Common myeloid progenitor, CD34-positive (primary cell): ENCODE data around the gene DBNL.
A peak's percentile ranks its signal among the peaks of the same experiment; 100 is the strongest.

ENCODE experiments used
- CTCF ChIA-PET: fragments of 350-600 bp; sonication (Branson Sonifier 250); formaldehyde crosslinking; loops from one replicate; lab custom pipeline; 2021; ENCODE audit warnings: antibody characterized with exemption; lab: Charles Lee
- POLR2A ChIA-PET: fragments of 350-600 bp; sonication (Branson Sonifier 250); formaldehyde crosslinking; loops from one replicate; lab custom pipeline; 2021; ENCODE audit warnings: antibody characterized with exemption; lab: Charles Lee
- DNase-seq, 3 donors: peaks; one replicate each; pipeline versions ENCODE4 v3.0.0 to v3.0.0-alpha.2; 2013
- H3K27ac ChIP-seq, 2 experiments: 1 replicate in 1 of 2; 2 replicates in 1 of 2; pipeline ENCODE4 v1.7.0; 2013; ENCODE audit warnings: inconsistent platforms in 2 of 2, low read length in 2 of 2, mild to moderate bottlenecking in 2 of 2, low read depth in 1 of 2, moderate library complexity in 1 of 2; ENCODE audit not compliant: severe bottlenecking in 2 of 2, insufficient read depth in 1 of 2, poor library complexity in 1 of 2
- H3K27me3 ChIP-seq, 5 experiments: replicated peaks in 2 of 5; 1 replicate in 3 of 5; 2 replicates in 2 of 5; pipeline versions ENCODE4 v1.6.1 to v1.7.0; 2013; ENCODE audit warnings: low read length in 4 of 5, mild to moderate bottlenecking in 2 of 5, moderate library complexity in 2 of 5, inconsistent platforms in 1 of 5; ENCODE audit not compliant: insufficient read depth in 5 of 5, control insufficient read depth in 4 of 5
- H3K36me3 ChIP-seq, 4 experiments: 1 replicate in 2 of 4; 2 replicates in 2 of 4; pipeline versions ENCODE4 v1.6.1 to v1.7.0; 2013; ENCODE audit warnings: low read length in 3 of 4, control low read depth in 1 of 4, mild to moderate bottlenecking in 1 of 4; ENCODE audit not compliant: control insufficient read depth in 4 of 4, insufficient read depth in 4 of 4
- H3K4me1 ChIP-seq, 4 experiments: 1 replicate in 3 of 4; 2 replicates in 1 of 4; pipeline versions ENCODE4 v1.6.1 to v1.7.1; 2013; ENCODE audit warnings: low read length in 3 of 4, mild to moderate bottlenecking in 3 of 4, control low read depth in 1 of 4, inconsistent platforms in 1 of 4, moderate library complexity in 1 of 4; ENCODE audit not compliant: control insufficient read depth in 4 of 4, insufficient read depth in 4 of 4; ENCODE audit errors: control extremely low read depth in 1 of 4
- H3K4me3 ChIP-seq, 7 experiments: 1 replicate in 4 of 7; 2 replicates in 3 of 7; pipeline versions ENCODE4 v1.5.1 to v1.7.0; 2013; ENCODE audit warnings: mild to moderate bottlenecking in 7 of 7, low read length in 6 of 7, moderate library complexity in 6 of 7, inconsistent platforms in 2 of 7, low read depth in 2 of 7, control low read depth in 1 of 7; ENCODE audit not compliant: insufficient read depth in 4 of 7, control insufficient read depth in 1 of 7; ENCODE audit errors: extremely low read depth in 1 of 7
- H3K9me3 ChIP-seq, 5 experiments: 1 replicate in 4 of 5; 2 replicates in 1 of 5; pipeline versions ENCODE4 v1.6.1 to v1.7.1; 2013; ENCODE audit warnings: low read length in 4 of 5, mild to moderate bottlenecking in 2 of 5, inconsistent platforms in 1 of 5, low read depth in 1 of 5, moderate library complexity in 1 of 5; ENCODE audit not compliant: control insufficient read depth in 4 of 5, insufficient read depth in 2 of 5; ENCODE audit errors: control extremely low read depth in 1 of 5
- WGBS: methylation state at CpG from one replicate; pipeline ENCODE4 v1.1.5; 2013; ENCODE audit not compliant: insufficient coverage; 5-methylcytosine and 5-hydroxymethylcytosine counted together

The DBNL gene

GRCh38 chr7:44062903-44063295, 18.4 kb downstream of the DBNL start:
- Histone ChIP-seq H3K4me3 (no peak overlapping the region), H3K9me3 (no peaks in the 10 kb centered on the region), H3K36me3 (peaks cover 5 to 48% (median 43%) of the 10 kb centered on the region in 4 experiments), H3K4me1 (peaks cover 0 to 16% (median 11%) of the 10 kb centered on the region in 4 experiments), H3K27me3 (peaks cover 0 to 13% (median 8%) of the 10 kb centered on the region in 5 experiments), H3K27ac (no peak overlapping the region)
- ChIA-PET POLR2A (no interaction called here), CTCF (interaction anchor here (1.5 to 2.4 kb wide), 3 partner anchors 10 to 15 kb away, joined by 5 to 11 read pairs (median 7); no protein-coding TSS in a partner anchor)
- 94% methylated on average over 2 of the region's 3 CpGs for WGBS
- DNase-seq = no peak

- 95% methylated on average over 4 of the region's 10 CpGs for WGBS
- ChIA-PET CTCF (interaction anchor here (0.7 to 1.5 kb wide), 3 partner anchors 9 to 21 kb away, joined by 3 to 7 read pairs (median 3); no protein-coding TSS in a partner anchor), POLR2A (no interaction called here)
- Histone ChIP-seq H3K4me1 (peaks cover 0 to 16% (median 11%) of the 10 kb centered on the region in 4 experiments), H3K4me3 (no peak overlapping the region), H3K9me3 (no peaks in the 10 kb centered on the region), H3K36me3 (peaks cover 5 to 42% (median 36%) of the 10 kb centered on the region in 4 experiments), H3K27ac (no peak overlapping the region), H3K27me3 (peaks cover 0 to 13% (median 8%) of the 10 kb centered on the region in 5 experiments)
- DNase-seq = no peak
Observed at GRCh38 chr7:44063547-44063893, 19.0 kb downstream of the DBNL start.

GRCh38 chr7:44063894-44064651, 19.6 kb downstream of the DBNL start:
- ChIA-PET CTCF (interaction anchor here (0.7 to 1.6 kb wide), 4 partner anchors 9 to 21 kb away, joined by 3 to 7 read pairs (median 4); no protein-coding TSS in a partner anchor), POLR2A (no interaction called here)
- 81% methylated on average over 15 of the region's 16 CpGs for WGBS
- H3K36me3 ChIP-seq = peaks cover 5 to 36% (median 31%) of the 10 kb centered on the region in 4 experiments
- no peak for DNase-seq
- H3K4me1 ChIP-seq = peaks cover 0 to 16% (median 11%) of the 10 kb centered on the region in 4 experiments
- no peak overlapping the region for H3K27ac ChIP-seq
- H3K27me3 ChIP-seq = peaks cover 0 to 13% (median 8%) of the 10 kb centered on the region in 5 experiments
- H3K9me3 ChIP-seq = no peaks in the 10 kb centered on the region
- H3K4me3 ChIP-seq = no peak overlapping the region

GRCh38 chr7:44064791-44065430, 20.4 kb downstream of the DBNL start:
- 58% methylated on average over 31 of the region's 33 CpGs for WGBS
- POLR2A ChIA-PET = no interaction called here

GRCh38 chr7:44065431-44066110, 21.1 kb downstream of the DBNL start, which contains the start of gene PGAM2:
Gene PGAM2, minus strand, starts transcription at chr7:44065567. Its CDS starts 38 bp downstream, at chr7:44065529.
- Histone ChIP-seq H3K4me1 (peaks cover 0 to 16% (median 11%) of the 10 kb centered on the region in 4 experiments), H3K27ac (no peak within 1 kb of the TSS), H3K36me3 (peaks cover 4 to 21% (median 17%) of the 10 kb centered on the region in 4 experiments), H3K4me3 (no peak within 1 kb of the TSS), H3K27me3 (peaks cover 0 to 13% (median 8%) of the 10 kb centered on the region in 5 experiments), H3K9me3 (no peaks in the 10 kb centered on the region)
- ChIA-PET CTCF (interaction anchor here (1.0 to 1.9 kb wide), 3 partner anchors 11 to 18 kb away, joined by 4 to 6 read pairs (median 5); no protein-coding TSS in a partner anchor), POLR2A (interaction anchor here (0.7 kb wide), 1 partner anchor 21 kb away, joined by 4 read pairs; the partner anchor contains the start of gene DBNL)
- peak in 2 of 3 donors; percentile 37 to 42 for DNase-seq
- WGBS = 44% methylated on average over 13 of the region's 14 CpGs

More at GRCh38 chr7:44064791-44065430, 20.4 kb downstream of the DBNL start:
- peaks cover 0 to 16% (median 11%) of the 10 kb centered on the region in 4 experiments for H3K4me1 ChIP-seq
- no peaks in the 10 kb centered on the region for H3K9me3 ChIP-seq
- no peak overlapping the region for H3K27ac ChIP-seq
- H3K27me3 ChIP-seq = peaks cover 0 to 13% (median 8%) of the 10 kb centered on the region in 5 experiments
- no peak for DNase-seq
- CTCF ChIA-PET = interaction anchor here (1.0 to 1.9 kb wide), 3 partner anchors 12 to 17 kb away, joined by 3 to 6 read pairs (median 4); no protein-coding TSS in a partner anchor
- H3K4me3 ChIP-seq = no peak overlapping the region
- H3K36me3 ChIP-seq = peaks cover 5 to 28% (median 23%) of the 10 kb centered on the region in 4 experiments

- peaks cover 2 to 16% (median 13%) of the 10 kb centered on the region in 4 experiments for H3K36me3 ChIP-seq
- H3K27ac ChIP-seq = no peak overlapping the region
- ChIA-PET POLR2A (interaction anchor here (0.7 kb wide), 1 partner anchor 21 kb away, joined by 4 read pairs; the partner anchor contains the start of gene DBNL), CTCF (interaction anchor here (1.0 to 1.9 kb wide), 2 partner anchors 10 to 15 kb away, joined by 5 to 6 read pairs; no protein-coding TSS in a partner anchor)
- DNase-seq = no peak
- H3K4me1 ChIP-seq = peaks cover 0 to 16% (median 11%) of the 10 kb centered on the region in 4 experiments
- peaks cover 0 to 13% (median 8%) of the 10 kb centered on the region in 5 experiments for H3K27me3 ChIP-seq
- H3K9me3 ChIP-seq = no peaks in the 10 kb centered on the region
- H3K4me3 ChIP-seq = no peak overlapping the region
- whole genome bisulfite sequencing = 62% methylated on average over 2 of the region's 6 CpGs
Observed at GRCh38 chr7:44066111-44066460, 21.6 kb downstream of the DBNL start.
